ENCODE data around the gene LAMTOR2.
"Not testable (repeated sequence)": the region's sequence is repeated elsewhere in the genome, so short reads cannot be mapped to it uniquely, and the experiment has no call there.

LAMTOR2 gene

DNA sequence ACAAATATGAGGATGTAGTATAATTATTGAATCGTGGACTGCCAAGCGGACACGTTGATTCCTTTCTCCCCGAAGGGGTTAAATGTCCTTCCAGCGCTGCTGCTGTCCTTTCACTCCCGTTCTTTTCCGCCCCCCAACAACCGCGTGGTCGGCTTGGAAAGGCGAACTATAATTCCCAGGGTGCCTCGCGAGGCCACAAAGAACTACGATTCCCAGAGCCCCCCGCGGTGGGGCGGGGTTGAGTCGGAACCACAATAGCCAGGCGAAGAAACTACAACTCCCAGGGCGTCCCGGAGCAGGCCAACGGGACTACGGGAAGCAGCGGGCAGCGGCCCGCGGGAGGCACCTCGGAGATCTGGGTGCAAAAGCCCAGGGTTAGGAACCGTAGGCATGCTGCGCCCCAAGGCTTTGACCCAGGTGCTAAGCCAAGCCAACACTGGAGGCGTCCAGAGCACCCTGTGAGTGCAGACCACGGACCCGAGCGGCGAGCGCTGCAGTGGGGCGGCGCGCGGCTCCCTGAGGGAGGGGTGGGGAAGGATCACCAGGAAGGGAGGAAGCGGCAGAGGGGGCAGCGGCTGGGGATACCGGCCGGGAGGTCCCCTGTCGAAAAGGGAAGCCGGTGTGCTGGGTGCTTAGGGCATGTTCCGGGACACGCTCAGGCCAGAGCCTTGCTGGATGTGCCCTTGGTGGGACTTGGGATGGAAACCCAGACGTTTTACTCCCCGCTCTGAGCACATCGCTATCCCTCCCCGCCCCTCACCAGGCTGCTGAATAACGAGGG is at the start of gene LAMTOR2:
TSS of gene LAMTOR2 (plus strand) at position 283 of the 781 bp plus-strand sequence. CDS start at position 391, 108 bp downstream.
- DNase-seq (ENCODE audit: low read depth in 2 of 2), result peak; percentile 93 to 97

DNA sequence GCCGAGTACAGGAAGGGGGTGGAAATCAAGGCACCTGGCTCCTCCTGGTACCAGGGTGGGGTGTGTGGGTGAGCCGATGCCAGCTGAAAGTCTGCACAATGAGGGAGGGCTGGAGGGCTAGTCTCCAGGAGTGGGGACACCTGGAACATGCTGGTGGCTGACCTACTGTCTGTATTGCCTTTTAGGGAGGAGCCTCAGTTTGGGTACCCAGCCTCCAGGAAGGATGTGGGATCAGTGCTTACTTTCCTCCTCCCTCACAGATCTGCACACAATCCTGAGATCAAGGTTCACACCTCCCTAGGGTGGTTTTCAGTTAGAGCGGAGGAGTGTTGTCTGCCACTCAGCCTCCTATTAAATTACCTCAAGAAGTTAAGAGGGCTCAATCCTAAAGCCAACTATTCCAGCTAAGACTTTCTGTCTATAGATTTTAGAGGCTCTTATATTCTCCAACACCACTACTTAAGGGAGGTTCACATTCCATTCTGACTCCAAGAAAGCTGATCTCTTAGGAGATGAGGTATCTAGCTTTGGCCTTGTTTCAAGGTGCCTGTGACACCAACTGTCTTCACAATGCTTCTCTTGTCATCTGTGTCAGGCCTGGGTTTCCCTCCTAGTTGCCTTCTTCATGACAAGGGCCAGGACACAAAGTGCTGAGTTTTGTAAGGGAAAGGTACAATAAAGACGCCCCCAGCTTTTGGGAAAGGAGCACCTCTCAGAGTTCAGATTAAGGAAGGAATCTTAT is 49.6 kb upstream of the LAMTOR2 start:
- DNase-seq (ENCODE audit: low read depth in 2 of 2), result no peak

DNA sequence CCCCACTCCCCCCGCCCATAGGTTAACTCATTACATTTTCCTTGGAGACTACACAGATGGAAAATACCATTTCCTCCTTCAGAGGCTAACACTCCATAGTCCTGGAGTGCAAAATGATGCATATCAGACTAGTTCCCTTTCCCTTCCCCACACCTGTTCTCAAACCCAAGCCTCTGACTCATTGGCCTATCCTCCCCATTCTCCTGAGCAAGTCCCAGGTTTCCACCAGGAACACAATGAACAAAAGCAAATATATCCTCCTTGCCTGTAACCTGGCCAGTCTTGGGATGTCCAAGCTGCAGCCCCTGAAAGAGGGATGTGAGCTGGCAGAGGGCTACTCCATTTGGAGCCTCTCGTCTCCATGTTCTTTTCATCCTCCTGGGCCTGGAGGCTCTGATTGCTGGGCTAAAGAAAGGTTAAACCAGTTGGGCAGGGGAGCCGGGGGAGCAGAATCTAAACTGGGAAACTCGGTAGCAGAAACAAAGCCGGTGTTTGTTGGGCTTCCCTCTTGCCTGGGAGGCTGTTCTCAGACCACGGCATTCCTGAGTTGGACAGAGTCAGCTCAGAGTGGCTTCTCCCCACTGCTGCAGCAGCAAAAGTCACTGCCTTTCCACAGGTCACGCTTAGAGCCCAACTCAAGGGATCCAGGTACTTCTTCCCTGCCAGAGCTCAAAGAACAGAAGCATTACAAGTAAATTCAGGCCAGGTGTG is 47.8 kb upstream of the LAMTOR2 start:
- no peak for DNase-seq (ENCODE audit: low read depth in 2 of 2)

DNA sequence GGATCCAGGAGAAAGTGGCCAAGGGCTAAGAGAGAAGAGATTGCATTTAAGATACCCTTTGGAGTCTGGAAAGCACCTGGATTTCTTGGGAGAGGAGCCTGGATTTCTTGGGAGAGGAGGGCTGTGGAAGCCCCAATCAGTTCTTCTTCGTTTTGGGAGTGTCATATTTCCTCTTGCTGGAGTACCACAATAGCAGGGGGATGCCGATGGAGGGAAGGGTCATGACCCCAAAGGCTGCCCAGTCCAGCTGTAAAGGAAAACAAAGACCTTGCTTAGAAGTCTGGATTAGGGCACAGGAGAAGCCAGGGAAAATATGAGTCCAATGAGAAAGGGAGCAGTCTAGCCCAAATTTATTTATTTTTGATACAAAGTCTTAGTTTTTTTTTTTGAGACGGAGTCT is 45.2 kb upstream of the LAMTOR2 start:
- no peak for DNase-seq (ENCODE audit: low read depth in 2 of 2)

DNA sequence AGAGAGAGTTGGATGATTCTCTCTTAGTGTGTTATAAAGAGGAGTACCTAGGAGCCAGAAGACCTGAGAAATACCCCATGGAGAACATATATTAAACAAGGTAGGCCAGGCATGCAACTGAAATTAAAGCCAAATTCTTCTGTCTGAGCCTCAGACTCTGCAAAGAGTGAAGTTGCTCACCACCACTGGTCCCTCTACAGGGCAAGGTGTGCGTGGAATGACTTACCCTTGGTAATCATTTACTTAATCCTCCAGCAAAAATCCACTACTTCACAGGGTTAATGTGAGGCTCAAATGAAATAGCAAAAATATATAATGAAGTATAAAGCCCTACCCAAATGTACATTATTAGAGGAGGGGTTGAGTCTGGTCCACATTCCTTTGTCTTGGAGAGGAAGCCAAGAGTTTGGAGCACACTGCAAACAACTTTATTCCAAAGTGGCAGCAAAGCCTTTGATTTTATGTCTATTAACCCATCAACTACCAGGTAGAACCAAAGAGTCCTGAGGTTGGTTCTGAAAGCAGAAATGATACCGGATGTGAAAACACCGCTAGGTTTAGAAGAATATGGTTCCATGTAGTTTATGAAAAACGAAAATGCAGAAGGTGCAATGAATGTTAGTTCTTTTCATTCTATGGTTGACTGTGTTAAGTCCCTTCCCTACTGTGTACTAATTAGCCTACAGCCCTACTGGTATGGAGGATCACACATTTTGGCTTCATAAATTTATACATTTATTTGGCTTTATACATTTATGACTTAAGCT is 42.3 kb upstream of the LAMTOR2 start:
- no peak for DNase-seq (ENCODE audit: low read depth in 2 of 2)

DNA sequence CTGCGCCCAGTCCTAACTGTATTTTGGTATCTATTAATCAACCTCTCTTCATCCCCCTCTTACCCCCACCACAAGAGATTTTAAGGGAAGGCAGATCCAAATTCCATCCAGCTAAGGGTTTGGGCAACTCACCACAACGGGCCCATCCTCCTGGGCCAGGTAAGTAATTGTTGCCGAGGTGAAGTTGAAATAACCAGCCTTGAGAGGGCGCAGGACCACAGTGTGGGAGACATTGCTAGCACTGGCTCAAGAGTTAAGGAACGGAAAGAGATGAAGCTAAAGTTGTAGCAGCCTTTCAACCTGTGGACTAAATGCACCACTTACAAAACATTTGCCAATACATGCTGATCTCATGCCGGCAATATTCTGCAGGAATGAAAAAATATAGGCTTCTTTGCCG is 39.8 kb upstream of the LAMTOR2 start:
- no peak for DNase-seq (ENCODE audit: low read depth in 2 of 2)

DNA sequence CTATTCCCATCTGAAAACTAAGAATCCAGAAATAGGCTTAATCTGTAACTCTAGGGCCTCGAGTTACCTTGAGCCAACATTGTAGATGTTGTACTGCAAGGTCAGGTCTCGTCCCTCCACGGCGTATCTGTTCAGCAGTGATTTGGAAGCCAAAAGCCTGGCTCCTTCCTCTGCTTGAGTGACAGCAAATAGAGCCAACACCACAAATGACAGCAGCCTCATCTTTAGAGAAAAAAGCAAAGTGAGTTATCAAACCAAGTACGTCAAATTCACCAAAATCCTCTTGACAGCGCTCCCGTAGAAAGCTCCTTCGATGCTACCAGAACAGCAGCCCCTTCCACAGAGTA is 34.7 kb upstream of the LAMTOR2 start:
- no peak for DNase-seq (ENCODE audit: low read depth in 2 of 2)

DNA sequence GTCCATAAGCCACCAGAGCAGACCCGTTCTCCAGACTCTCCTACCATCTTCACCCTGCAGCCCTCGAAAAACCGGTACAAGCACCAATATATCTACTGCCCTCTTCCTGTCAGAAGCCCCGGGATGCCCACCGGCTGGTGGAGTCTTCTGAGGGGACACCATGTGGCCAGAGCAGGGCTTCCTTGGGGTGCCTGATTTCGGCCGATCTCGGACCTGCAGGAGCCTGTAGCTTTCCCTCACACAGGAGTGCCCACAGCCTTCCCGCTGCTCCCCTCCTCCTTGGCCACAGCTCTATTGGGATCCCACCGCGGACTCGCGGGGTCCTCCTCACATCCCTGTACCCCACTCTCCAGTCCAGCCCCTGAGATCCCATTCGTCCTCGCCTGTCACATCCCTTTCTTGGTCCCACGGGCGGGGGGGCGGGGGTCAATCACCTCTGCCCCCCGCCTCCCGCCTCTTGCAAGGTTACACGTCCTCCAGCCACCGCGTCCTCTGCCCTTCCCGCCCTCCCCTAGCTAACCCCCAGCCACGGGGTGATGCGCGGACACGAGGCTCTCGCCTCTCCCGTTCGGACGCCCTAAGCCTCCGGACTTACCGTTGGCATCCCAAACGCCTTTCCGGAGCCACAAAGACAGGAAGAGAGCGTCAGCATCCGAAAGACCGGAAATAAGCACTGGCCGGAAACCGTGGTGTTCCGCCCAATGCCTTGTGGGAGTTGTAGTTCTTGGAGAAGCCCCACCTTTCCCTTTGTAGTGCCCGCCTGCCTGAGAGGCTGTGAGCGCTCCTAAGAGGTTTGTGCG is 34.1 kb upstream of the LAMTOR2 start, which contains the start of gene SSR2:
TSS of gene SSR2 (minus strand) at position 659 of the 800 bp plus-strand sequence. CDS start 784 bp downstream, outside the sequence.
- DNase-seq (ENCODE audit: low read depth in 2 of 2), result peak; percentile 71 to 82

DNA sequence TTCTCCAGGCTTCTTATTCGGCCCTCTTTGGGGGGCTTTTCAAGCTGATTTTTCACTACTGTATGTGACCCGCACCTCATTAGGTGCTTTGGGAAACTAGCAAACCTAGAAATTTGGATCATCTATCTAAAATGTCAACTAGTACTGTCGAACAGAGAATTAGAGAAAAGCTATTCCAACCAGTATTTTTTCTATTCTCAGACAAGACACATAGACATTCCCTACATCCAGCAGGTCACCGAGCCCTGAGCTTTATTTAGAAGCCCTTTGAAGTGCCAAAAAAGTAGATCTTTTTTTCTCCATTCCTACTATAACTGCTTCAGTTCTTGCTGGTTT is 33.5 kb upstream of the LAMTOR2 start:
- DNase-seq (ENCODE audit: low read depth in 2 of 2), result no peak

DNA sequence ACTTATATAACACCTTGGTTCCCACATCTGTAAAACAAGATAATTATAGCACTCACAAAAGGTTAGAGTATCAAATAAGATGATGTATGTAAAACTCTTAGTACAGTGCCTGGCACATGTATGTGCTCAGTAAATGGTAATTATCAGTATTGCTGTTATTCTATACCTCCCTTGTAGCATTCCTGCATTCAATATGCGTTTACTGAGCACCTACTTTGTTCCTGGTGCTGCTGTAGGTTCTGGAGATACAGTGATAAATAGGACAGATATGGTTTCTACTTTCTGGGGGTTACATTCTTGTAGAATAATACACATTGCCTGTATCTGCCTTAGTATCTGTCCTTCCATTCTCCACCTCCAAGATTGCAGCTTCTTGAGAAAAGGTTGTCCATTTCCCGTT is 32.6 kb upstream of the LAMTOR2 start:
- no peak for DNase-seq (ENCODE audit: low read depth in 2 of 2)

DNA sequence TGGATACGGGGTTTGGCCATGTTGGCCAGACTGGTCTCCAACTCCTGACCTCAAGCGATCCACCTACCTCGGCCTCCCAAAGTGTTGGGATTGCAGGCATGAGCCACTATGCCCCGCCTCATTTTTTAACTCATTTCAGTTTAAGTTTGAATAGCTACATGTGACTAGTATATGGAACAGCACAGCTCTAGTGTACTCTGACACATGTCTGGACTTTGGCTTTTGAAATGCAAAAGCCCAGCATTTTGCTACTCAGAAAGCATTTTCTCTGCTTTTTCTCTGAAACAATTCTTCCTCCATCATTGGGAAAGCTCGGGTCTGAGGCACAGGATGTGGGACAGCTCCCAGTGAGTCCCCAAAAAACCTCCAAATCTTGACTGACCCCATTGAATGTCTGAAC is 29.8 kb upstream of the LAMTOR2 start:
- no peak for DNase-seq (ENCODE audit: low read depth in 2 of 2)

DNA sequence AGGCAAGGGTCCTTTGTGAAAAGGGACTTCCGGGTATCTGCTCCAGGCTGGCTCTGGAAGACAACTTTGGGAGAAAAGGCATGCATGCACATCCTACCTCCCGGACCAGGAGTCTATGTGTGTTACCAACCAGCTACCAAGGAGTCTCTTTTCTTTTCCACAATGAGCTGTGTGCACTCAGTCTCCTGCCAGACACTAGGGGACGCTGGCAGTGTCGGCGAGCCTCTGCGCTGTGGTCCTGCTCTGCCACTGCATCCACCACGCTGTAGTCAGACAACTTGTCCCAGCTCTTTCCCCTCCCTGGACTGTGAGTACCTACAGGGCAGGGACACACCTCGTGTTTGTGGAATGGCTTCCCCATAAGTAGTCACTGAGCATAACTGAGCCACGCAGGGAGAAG is 28.7 kb upstream of the LAMTOR2 start:
- no peak for DNase-seq (ENCODE audit: low read depth in 2 of 2)

DNA sequence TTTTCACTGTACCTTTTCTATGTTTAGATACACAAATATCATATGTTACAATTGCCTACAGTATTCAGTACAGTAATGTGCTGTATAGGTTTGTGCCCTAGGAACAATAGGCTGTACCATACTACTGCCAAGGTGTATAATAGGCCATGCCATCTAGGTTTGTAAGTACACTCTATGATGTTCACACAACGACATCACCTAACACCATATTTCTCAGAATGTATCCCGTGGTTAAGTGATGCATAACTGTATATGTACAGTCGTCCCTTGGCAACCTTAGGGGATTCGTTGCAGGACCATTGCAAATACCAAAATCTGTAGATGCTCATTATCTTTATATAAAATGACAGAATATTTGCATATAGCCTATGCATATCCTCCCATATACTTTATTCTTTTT is 28.0 kb upstream of the LAMTOR2 start:
- DNase-seq (ENCODE audit: low read depth in 2 of 2), result no peak

DNA sequence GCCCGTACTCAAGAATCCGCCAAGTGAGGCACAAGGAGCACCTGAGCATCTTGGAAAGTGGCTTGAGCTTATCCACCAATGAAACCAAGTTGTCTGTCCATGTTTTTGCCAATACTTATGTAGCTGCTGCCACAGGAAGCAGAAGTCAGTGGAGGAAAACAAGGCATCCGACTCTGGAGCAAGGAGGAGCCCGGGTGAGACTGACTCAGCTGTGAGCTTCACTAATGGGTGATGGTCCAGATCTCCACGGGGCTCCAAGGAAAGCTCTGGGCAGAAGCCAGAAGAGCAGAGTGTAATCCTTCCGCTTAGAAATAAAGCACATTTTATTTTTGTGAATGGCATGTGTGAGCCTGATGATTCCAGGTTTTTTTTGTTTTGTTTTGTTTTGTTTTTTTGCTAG is 21.6 kb upstream of the LAMTOR2 start:
- DNase-seq (ENCODE audit: low read depth in 2 of 2), result no peak

DNA sequence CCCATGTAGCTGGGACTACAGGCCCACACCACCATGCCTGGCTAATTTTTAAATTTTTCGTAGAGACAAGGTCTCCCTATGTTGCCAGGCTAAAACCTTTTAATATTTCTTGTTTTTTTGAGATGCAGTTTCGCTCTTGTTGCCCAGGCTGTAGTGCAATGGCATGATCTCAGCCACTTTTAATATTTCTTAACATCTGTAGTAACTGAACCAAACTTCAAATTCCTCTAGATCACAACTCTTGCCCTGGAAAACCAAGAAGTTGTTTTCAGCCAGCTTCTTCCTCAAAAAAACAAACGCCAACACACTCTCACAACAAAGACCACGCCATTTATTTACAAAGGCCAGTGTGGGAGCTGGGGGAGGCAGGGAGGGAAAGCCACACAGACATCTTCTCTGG is 19.6 kb upstream of the LAMTOR2 start:
- not testable (repeated sequence) for DNase-seq (ENCODE audit: low read depth in 2 of 2)

DNA sequence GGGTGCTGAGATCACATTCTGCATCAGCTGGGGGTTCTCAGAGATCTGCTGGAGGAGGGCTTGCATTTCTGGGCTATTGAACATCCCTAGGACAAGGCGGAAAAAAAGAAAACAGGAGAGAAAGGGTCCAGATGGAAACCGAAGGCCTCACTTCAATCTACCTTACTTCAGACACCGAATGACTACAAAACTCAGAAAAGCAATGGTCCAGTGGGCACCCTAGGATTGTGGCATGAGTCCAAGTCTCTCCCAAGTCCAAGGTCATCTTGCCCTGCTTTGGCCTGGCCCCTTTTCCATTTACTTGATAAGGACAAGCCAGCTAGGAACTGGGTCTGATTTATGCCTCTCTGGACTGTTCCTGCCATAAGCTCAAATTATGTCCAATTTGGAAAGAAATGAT is 11.8 kb upstream of the LAMTOR2 start:
- no peak for DNase-seq (ENCODE audit: low read depth in 2 of 2)

DNA sequence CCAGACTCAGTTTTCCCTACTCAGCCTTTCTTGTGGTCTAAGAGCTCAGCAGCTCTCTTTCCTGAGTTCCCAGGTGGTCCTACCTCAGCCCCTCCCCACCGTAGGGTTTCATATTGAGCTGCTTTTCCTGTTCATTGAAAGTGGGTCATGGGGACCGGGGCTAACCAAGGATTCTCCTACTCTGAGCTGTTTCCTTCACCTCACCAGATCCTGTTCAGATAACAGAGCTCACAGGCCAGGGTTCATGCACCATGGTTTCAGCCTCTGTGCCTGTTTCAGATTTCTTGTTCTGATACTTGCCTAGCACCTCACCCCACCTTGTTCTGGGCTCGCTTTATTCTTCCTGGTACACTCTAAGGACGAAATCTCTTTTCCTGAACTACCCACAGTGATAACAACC is 9.5 kb upstream of the LAMTOR2 start:
- DNase-seq (ENCODE audit: low read depth in 2 of 2), result no peak

DNA sequence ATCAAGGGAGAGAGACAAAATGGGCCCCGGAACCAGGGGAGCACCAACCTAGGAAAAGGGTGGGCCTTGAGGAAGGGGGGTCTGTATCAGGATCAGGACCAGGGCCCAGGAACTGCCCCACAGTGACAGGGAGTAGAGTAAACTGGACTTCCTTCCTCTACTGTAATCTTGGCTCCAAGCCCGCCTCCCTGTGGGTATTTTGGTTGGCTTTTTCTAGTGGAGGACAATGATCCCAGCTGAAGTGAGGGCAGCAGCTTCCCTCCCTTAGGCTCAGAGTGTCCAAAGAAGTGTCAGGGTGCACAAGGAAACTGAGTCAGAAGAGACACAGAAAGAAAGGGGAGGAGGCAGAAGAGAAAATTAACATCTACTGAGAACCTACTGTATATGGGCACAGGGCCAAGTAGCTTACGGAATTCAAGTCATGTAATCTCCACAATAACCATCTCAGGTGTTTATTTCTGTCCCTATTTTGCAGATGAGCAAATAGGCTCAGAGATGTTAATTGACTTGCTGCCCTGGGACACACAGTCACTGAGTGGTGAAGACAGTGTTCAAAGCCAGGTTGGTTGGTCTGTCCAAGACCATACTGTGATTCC is 5.8 kb upstream of the LAMTOR2 start:
- no peak for DNase-seq (ENCODE audit: low read depth in 2 of 2)

DNA sequence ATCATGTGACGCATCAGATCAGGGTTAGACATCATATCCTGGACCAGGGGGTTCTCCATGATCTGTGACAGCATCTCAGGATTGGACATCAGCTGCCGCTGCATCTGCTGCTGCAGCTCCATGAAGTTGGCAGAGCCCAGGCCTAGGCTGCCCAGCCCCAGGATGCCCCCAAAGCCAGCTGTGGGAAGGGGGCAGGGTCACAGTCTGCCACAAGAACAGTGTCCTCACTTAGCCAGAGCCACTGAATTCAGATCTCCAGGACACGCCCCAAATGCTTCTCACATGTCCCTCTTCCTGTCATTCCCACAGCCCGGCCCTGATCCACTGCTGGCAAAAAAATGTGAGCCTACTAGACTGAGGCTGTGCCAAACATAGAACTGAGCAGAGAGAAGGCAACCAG is 4.2 kb upstream of the LAMTOR2 start:
- no peak for DNase-seq (ENCODE audit: low read depth in 2 of 2)

DNA sequence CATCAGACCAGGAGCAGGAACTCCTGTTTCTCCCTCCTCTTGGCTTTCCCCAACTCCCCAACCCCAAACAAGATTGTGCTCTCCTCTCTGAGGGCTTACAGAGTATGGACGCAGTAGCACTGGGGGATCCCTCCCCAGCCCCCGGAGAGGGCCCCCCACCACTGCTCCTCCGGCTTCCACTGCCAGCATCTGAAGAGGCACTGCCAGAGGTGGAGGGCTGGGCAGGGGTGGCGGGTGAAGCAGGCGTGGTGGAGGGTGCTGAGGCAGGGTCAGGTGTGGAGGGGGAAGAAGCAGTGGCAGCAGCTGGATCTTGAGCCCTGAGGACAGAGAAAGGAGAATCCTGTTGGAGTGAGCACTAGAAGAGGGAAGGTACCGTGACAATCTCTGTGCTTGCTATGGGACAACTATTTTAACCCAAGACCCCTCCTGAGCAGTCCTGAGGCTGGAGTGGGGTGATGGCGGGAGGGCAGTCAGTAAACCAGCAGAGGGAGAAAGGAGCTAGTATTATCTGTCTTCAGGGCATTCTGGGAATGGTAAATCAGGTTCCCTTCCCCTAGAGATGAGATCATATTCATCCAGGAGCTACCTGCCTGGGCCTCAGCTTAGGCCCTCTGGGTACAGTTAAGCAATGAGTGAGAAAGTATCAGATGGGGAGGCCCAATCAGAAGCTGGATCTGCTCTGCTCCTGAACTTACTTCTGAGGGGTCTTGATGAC is 3.4 kb upstream of the LAMTOR2 start:
- no peak for DNase-seq (ENCODE audit: low read depth in 2 of 2)
